Right lobe of liver (tissue), 6 donors: Measurements from ENCODE around the gene NDUFB11. TPM values are rescaled to one million over a fixed set of nuclear protein-coding genes. Genes with fewer than 3 reads are reported as not detected.
A peak's percentile ranks its signal among the peaks of the same experiment; 100 is the strongest.

Experiments used
- ATAC-seq, 4 donors: fragments of 200-7000 bp; cut with Tn5 transposase; one replicate each; pipeline ENCODE4 v1.9.1; 2020; ENCODE audit warnings: mild to moderate bottlenecking in 4 of 4, moderate library complexity in 4 of 4
- DNase-seq, 3 donors: peaks; one replicate each; pipeline ENCODE4 v3.0.0-alpha.2; 2020
- H3K27ac ChIP-seq, 3 donors: fragments of 200-600 bp; one replicate each; pipeline ENCODE4 v1.8.0; 2022
- H3K27me3 ChIP-seq, 2 donors: fragments of 200-600 bp; one replicate each; pipeline ENCODE4 v1.8.0; 2022
- H3K36me3 ChIP-seq, 4 donors: fragments of 200-600 bp; sonication (generic) in 1 of 4; one replicate each; pipeline versions ENCODE4 v1.5.1 to v1.8.0; 2017 to 2022; ENCODE audit warnings: control low read depth in 1 of 4
- H3K4me1 ChIP-seq, 4 donors: fragments of 200-600 bp; sonication (generic) in 1 of 4; one replicate each; pipeline versions ENCODE4 v1.5.1 to v1.8.0; 2017 to 2022; ENCODE audit warnings: control low read depth in 1 of 4
- H3K4me3 ChIP-seq, 3 donors: fragments of 200-600 bp; one replicate each; pipeline ENCODE4 v1.8.0; 2022
- H3K9me3 ChIP-seq, 4 donors: fragments of 200-600 bp; sonication (generic) in 1 of 4; one replicate each; pipeline versions ENCODE4 v1.5.1 to v1.8.0; 2017 to 2022; ENCODE audit warnings: control low read depth in 1 of 4
- CTCF ChIP-seq, 4 donors: fragments of 200-600 bp in 3 of 4; fragments of 450-650 bp in 1 of 4; IDR thresholded peaks; one replicate each; pipeline versions ENCODE4 v1.5.1 to v1.8.0; 2016 to 2022; ENCODE audit warnings: antibody characterized with exemption in 4 of 4, mild to moderate bottlenecking in 2 of 4
- POLR2A ChIP-seq: fragments of 450-650 bp; IDR thresholded peaks from one replicate; pipeline ENCODE4 v1.6.1; 2017; ENCODE audit warnings: antibody characterized with exemption, mild to moderate bottlenecking
- WGBS: methylation state at CpG from one replicate; pipeline ENCODE4 v1.1.6; 2018; ENCODE audit warnings: low coverage, low lambda C conversion rate; ENCODE audit not compliant: insufficient coverage; ENCODE audit errors: missing lambda C conversion rate; 5-methylcytosine and 5-hydroxymethylcytosine counted together
- intact Hi-C, 2 donors: fragments of 100-400 bp; cut with DNase I; formaldehyde crosslinking; loops; one replicate each; pipeline versions ENCODE4 v1.11.2 to v1.14.1; 2022
- total RNA-seq, 6 experiments: library from RNA; depleted of rRNA in 2 of 6; stranded (reverse); fragments of >200 nt in 2 of 6; fragmentation: NEBNext Ultra II Directional in 3 of 6; extraction: Animal tissue kit (Norgen Biotek cat#: 25700) in 3 of 6; gene quantifications; one replicate each; pipeline versions ENCODE4 v1.1.0 to v1.2.4, GENCODE V29; 2016 to 2023
- donor health status: DM: no; HTN: yes; CAD: no.
- donor health status: DM: no; HTN: no; CAD: no.
- donor health status: DM: no; HTN: no; CAD: no.
- donor health status: DM: no; HTN: yes; CAD: no.
- donor health status: DM: no; HTN: yes; CAD: no.

The NDUFB11 gene
- total RNA-seq, 6 experiments from 2014 or later, result 37.8 to 64.0 (median 50.7) TPM

GRCh38 chrX:47168495-47169073 lies 24.1 kb upstream of the NDUFB11 start:
- Histone ChIP-seq H3K4me3 (no peak overlapping the region), H3K27ac (no peak overlapping the region), H3K9me3 (no peaks in the 10 kb centered on the region), H3K4me1 (peaks cover 0 to 10% (median 0%) of the 10 kb centered on the region in 4 donors), H3K36me3 (peaks cover 0 to 9% (median 0%) of the 10 kb centered on the region in 4 donors), H3K27me3 (no peaks in the 10 kb centered on the region)
- no peak for TF ChIP-seq POLR2A
- TF ChIP-seq CTCF (IDR thresholded peaks at IDR 0.05), result no peak
- ATAC-seq, result no peak
- intact Hi-C loops, result no loop called here
- DNase-seq, result no peak
- WGBS, result 66% methylated on average over 5 of the region's 6 CpGs

DNA sequence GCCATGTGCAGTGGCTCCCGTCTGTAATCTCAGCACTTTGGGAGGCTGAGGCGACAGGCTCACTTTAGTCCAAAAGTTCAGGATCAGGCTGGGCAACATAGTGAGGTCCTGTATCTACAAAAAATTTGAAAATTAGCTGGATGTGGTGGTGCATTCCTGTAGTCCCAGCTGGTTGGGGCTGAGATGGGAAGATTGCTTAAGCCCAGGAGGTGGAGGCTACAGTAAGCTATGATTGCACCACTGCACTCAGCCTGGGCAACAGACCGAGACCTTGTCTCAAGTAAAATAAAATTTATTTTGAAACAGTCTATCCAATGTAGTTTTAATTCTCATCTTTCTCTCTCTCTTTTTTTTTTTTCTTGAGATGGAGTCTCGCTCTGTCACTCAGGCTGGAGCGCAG lies 21.6 kb upstream of the NDUFB11 start:
- H3K4me1 ChIP-seq, result peaks cover 0 to 22% (median 3%) of the 10 kb centered on the region in 4 donors
- H3K27me3 ChIP-seq, result no peaks in the 10 kb centered on the region
- no peaks in the 10 kb centered on the region for H3K9me3 ChIP-seq
- no peak overlapping the region for H3K27ac ChIP-seq
- H3K36me3 ChIP-seq, result no peaks in the 10 kb centered on the region
- ATAC-seq (peak; percentile 36 to 54 (median 41)), DNase-seq (no peak)
- intact Hi-C loops, result no loop called here
- 70% methylated on average over 4 of the region's 5 CpGs for WGBS
- no peak overlapping the region for H3K4me3 ChIP-seq
- no peak for TF ChIP-seq CTCF (IDR thresholded peaks at IDR 0.05)
- no peak for TF ChIP-seq POLR2A

GRCh38 chrX:47164420-47164819 lies 19.9 kb upstream of the NDUFB11 start:
- H3K36me3 ChIP-seq, result no peaks in the 10 kb centered on the region
- 60% methylated on average over 3 of the region's 3 CpGs for WGBS
- H3K27me3 ChIP-seq, result no peaks in the 10 kb centered on the region

GRCh38 chrX:47162927-47163583 lies 18.6 kb upstream of the NDUFB11 start:
- WGBS, result 61% methylated on average over 5 of the region's 5 CpGs
- intact Hi-C loops, result no loop called here
- no peak for DNase-seq
- Histone ChIP-seq H3K27ac (peak overlapping the region in 1 of 3 donors; percentile 34), H3K36me3 (no peaks in the 10 kb centered on the region), H3K4me1 (peaks cover 0 to 22% (median 3%) of the 10 kb centered on the region in 4 donors), H3K9me3 (no peaks in the 10 kb centered on the region), H3K27me3 (no peaks in the 10 kb centered on the region), H3K4me3 (no peak overlapping the region)
- TF ChIP-seq CTCF (IDR thresholded peaks at IDR 0.05) (no peak), POLR2A (no peak)
- peak; percentile 22 to 49 (median 42) for ATAC-seq

More at GRCh38 chrX:47164420-47164819, 19.9 kb upstream of the NDUFB11 start:
- TF ChIP-seq CTCF (IDR thresholded peaks at IDR 0.05) (no peak), POLR2A (no peak)
- no peak for ATAC-seq
- H3K4me1 ChIP-seq, result peaks cover 0 to 22% (median 3%) of the 10 kb centered on the region in 4 donors
- DNase-seq, result no peak
- no peak overlapping the region for H3K4me3 ChIP-seq
- intact Hi-C loops, result no loop called here
- peak overlapping the region in 2 of 3 donors; percentile 11 to 31 for H3K27ac ChIP-seq
- no peaks in the 10 kb centered on the region for H3K9me3 ChIP-seq
